GM13977 (cell line): ENCODE data around the gene GALNT9.

Experiments
- DNase-seq: peaks from one replicate; pipeline ENCODE4 v3.0.0; 2012; ENCODE audit warnings: low spot score
- CTCF ChIP-seq: IDR thresholded peaks from 2 replicates; pipeline ENCODE4 v1.5.1; 2012; ENCODE audit warnings: mild to moderate bottlenecking, control low read depth; ENCODE audit not compliant: insufficient read depth; ENCODE audit errors: extremely low read depth, missing control alignments
- in situ Hi-C: fragments of 300-500 bp; cut with MboI; formaldehyde crosslinking; loops from one replicate; pipeline ENCODE4 v1.12.0; 2022; ENCODE audit warnings: low sequenced_read_pairs, low pct_unique_long_range_greater_than_20kb, mixed read lengths, inconsistent platforms; ENCODE audit not compliant: unreplicated experiment

The GALNT9 gene

GRCh38 chr12:132161796-132162507, 167.4 kb downstream of the GALNT9 start:
- TF ChIP-seq CTCF: no peak
- in situ Hi-C loops: no loop called here

GRCh38 chr12:132161036-132161781, 168.2 kb downstream of the GALNT9 start:
- no peak for TF ChIP-seq CTCF
- in situ Hi-C loops: no loop called here
- no peak for DNase-seq

More at GRCh38 chr12:132161796-132162507, 167.4 kb downstream of the GALNT9 start:
- no peak for DNase-seq

- no peak for DNase-seq
- no peak for TF ChIP-seq CTCF
- in situ Hi-C loops: no loop called here
These were observed 168.8 kb downstream of the GALNT9 start for GRCh38 chr12:132160601-132161035.

- TF ChIP-seq CTCF: no peak
- in situ Hi-C loops: no loop called here
- no peak for DNase-seq
These were observed 169.4 kb downstream of the GALNT9 start for GRCh38 chr12:132160016-132160415.

GRCh38 chr12:132159555-132160003, 169.8 kb downstream of the GALNT9 start:
- no peak for TF ChIP-seq CTCF
- in situ Hi-C loops: no loop called here
- no peak for DNase-seq

GRCh38 chr12:132158677-132159554, 170.5 kb downstream of the GALNT9 start:
- no peak for DNase-seq
- TF ChIP-seq CTCF: no peak
- in situ Hi-C loops: no loop called here
